Naive thymus-derived CD4-positive, alpha-beta T cell (primary cell): ENCODE measurements around the gene P2RY10. TPM values are rescaled to one million over a fixed set of nuclear protein-coding genes. Genes with fewer than 3 reads are reported as not detected.

Experiments
- ATAC-seq: fragments of 150-1000 bp; cut with Tn5 transposase; 2 replicates; pipeline ENCODE4 v1.10.0; 2021; ENCODE audit warnings: mild to moderate bottlenecking, moderate library complexity
- CTCF ChIA-PET: fragments of 350-600 bp; sonication (Branson Sonifier 250); formaldehyde crosslinking; loops from one replicate; lab custom pipeline; 2021; ENCODE audit warnings: antibody characterized with exemption; lab: Charles Lee
- POLR2A ChIA-PET: fragments of 350-600 bp; sonication (Branson Sonifier 250); formaldehyde crosslinking; loops from one replicate; lab custom pipeline; 2021; ENCODE audit warnings: antibody characterized with exemption, inconsistent platforms; lab: Charles Lee
- DNase-seq, 9 donors: peaks; one replicate each; pipeline versions ENCODE4 v3.0.0 to v3.0.0-alpha.2; 2020 to 2022; ENCODE audit warnings: mixed read lengths in 1 of 9
- H3K27ac ChIP-seq: one replicate; pipeline ENCODE4 v1.7.0; 2013; ENCODE audit warnings: mild to moderate bottlenecking, low read depth, low read length, moderate library complexity
- H3K27me3 ChIP-seq, 2 donors: one replicate each; pipeline ENCODE4 v1.7.0; 2013; ENCODE audit warnings: low read length in 2 of 2, mild to moderate bottlenecking in 2 of 2, moderate library complexity in 2 of 2; ENCODE audit not compliant: control insufficient read depth in 2 of 2, insufficient read depth in 2 of 2
- H3K36me3 ChIP-seq, 3 experiments: 1 replicate in 2 of 3; 2 replicates in 1 of 3; pipeline ENCODE4 v1.7.0; 2013; ENCODE audit warnings: low read length in 3 of 3, mild to moderate bottlenecking in 3 of 3, moderate library complexity in 1 of 3; ENCODE audit not compliant: insufficient read depth in 3 of 3, control insufficient read depth in 2 of 3
- H3K4me1 ChIP-seq, 2 donors: one replicate each; pipeline ENCODE4 v1.7.0; 2013; ENCODE audit warnings: low read length in 2 of 2, mild to moderate bottlenecking in 2 of 2, moderate library complexity in 1 of 2; ENCODE audit not compliant: control insufficient read depth in 2 of 2, insufficient read depth in 2 of 2
- H3K4me3 ChIP-seq: 2 replicates; pipeline ENCODE4 v1.7.0; 2013; ENCODE audit warnings: mild to moderate bottlenecking, low read length
- H3K9me3 ChIP-seq, 3 experiments: 1 replicate in 2 of 3; 2 replicates in 1 of 3; pipeline ENCODE4 v1.7.0; 2013; ENCODE audit warnings: low read length in 3 of 3; ENCODE audit not compliant: control insufficient read depth in 2 of 3
- H3K27ac Mint-ChIP-seq, 9 donors: one replicate each; pipeline ENCODE4 v1.8.0; 2020 to 2022; ENCODE audit warnings: mixed read lengths in 9 of 9, mild to moderate bottlenecking in 8 of 9, moderate library complexity in 5 of 9, inconsistent platforms in 2 of 9
- H3K27me3 Mint-ChIP-seq, 5 donors: one replicate each; pipeline ENCODE4 v1.8.0; 2021 to 2022; ENCODE audit warnings: mixed read lengths in 5 of 5, mild to moderate bottlenecking in 1 of 5
- H3K36me3 Mint-ChIP-seq, 5 donors: one replicate each; pipeline ENCODE4 v1.8.0; 2020 to 2022; ENCODE audit warnings: mixed read lengths in 5 of 5, mild to moderate bottlenecking in 3 of 5, inconsistent platforms in 1 of 5
- H3K4me1 Mint-ChIP-seq, 7 donors: one replicate each; pipeline ENCODE4 v1.8.0; 2020 to 2022; ENCODE audit warnings: mixed read lengths in 7 of 7, mild to moderate bottlenecking in 3 of 7, inconsistent platforms in 1 of 7
- H3K4me3 Mint-ChIP-seq, 10 donors: one replicate each; pipeline ENCODE4 v1.8.0; 2020 to 2022; ENCODE audit warnings: mild to moderate bottlenecking in 10 of 10, mixed read lengths in 10 of 10, moderate library complexity in 6 of 10, inconsistent platforms in 2 of 10
- H3K9me3 Mint-ChIP-seq, 11 donors: one replicate each; pipeline ENCODE4 v1.8.0; 2020 to 2022; ENCODE audit warnings: mixed read lengths in 11 of 11, mild to moderate bottlenecking in 4 of 11, inconsistent platforms in 1 of 11, moderate library complexity in 1 of 11
- intact Hi-C, 2 donors: fragments of 100-400 bp; cut with micrococcal nuclease; formaldehyde crosslinking; loops; one replicate each; pipeline ENCODE4 v1.15.1; 2023
- polyA plus RNA-seq, 2 donors: library from polyadenylated mRNA; unstranded; fragments of 300-500 nt; fragmentation: Illumina TruSeq; gene quantifications; one replicate each; pipeline ENCODE4 v1.2.3, GENCODE V29; 2021
- total RNA-seq, 6 experiments: library from RNA in 5 of 6; stranded (reverse) in 5 of 6; gene quantifications; 1 replicate in 5 of 6; 2 replicates in 1 of 6; pipeline ENCODE4 v1.2.3 and lab custom pipeline; 2021 to 2026

The P2RY10 gene
- total and polyA plus RNA-seq, 7 experiments from 2014 or later = 47.6 to 98.5 (median 63.6) TPM

DNA sequence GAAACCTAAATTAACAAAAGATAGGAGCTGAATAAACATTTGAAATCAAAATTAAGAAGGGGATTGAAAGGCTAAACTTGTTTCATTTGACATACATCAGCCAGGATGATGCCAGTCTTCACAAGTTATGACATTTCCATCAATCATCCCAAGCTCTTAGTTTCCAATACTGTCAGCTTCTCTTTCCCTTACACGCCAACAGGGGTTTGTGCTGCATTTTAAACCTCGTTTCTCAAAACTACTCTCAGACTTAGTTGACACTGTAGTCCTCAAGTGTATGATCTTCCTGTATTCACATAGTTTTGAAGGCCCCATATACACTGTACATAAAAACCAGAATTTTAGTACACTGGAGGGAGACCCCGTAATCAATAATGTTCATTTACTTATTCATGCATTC, 840 bp upstream of the P2RY10 start:
- H3K4me1 Mint-ChIP-seq = peaks cover 8 to 52% (median 41%) of the 10 kb centered on the region in 7 donors
- Histone ChIP-seq H3K9me3 (no peaks in the 10 kb centered on the region), H3K4me3 (no peak overlapping the region), H3K27ac (peak overlapping the region; percentile 86), H3K36me3 (no peaks in the 10 kb centered on the region), H3K4me1 (peaks cover 6 to 12% of the 10 kb centered on the region in 2 donors), H3K27me3 (no peaks in the 10 kb centered on the region)
- peak overlapping the region; percentile 3 to 99 (median 88) for H3K4me3 Mint-ChIP-seq
- no peaks in the 10 kb centered on the region for H3K27me3 Mint-ChIP-seq
- ChIA-PET CTCF (no interaction called here), POLR2A (interaction anchor here (0.6 to 2.9 kb wide), 4 partner anchors 136 to 526 kb away, joined by 3 to 18 read pairs (median 4); no protein-coding TSS in a partner anchor)
- DNase-seq = peak in 1 of 9 donors; percentile 30
- no peak for ATAC-seq
- intact Hi-C loops = loop anchor here (2.0 to 10.0 kb wide), 9 partner anchors 202 to 840 kb away; partner anchors contain the start of genes PGK1 (in 2 of the 2) and ITM2A (in 1 of the 2)
- H3K9me3 Mint-ChIP-seq = peaks cover 0 to 5% (median 0%) of the 10 kb centered on the region in 11 donors
- H3K36me3 Mint-ChIP-seq = peaks cover 0 to 28% (median 0%) of the 10 kb centered on the region in 5 donors
- peak overlapping the region; percentile 94 to 99 (median 98) for H3K27ac Mint-ChIP-seq

DNA sequence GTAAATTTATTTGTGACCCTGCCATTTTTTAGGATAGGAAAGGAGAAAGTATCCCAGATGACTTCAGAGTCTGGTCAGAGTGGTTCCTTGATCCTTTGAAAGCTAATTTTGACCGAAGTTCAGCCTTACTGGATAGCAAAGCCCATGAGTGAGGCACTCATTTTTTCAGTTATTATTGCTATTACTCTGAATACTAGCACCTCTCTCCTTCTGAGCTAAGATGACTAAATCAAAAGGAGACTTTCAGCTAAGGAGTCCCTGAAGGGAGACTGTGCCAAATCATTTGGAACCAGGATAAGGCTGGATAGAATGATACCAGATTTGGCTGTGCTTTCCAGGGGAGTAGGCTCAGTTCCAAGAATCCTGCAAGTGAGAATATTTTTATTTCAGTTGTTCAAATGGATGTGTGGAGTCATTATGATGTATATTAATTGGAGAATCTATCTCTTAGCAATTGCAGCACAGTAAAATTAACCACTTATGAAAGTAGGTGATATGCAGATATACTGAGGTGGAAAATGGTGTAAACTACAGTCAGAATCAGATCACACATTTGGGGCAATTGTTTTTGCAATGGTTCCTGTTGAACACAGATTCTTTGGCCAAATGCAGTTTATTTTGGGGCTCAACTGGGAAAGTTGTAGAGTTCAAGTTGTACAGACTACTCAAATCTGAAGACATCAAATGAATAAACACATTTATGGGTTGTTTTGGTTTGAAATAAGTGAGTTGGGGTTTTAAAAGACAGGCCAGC, 1.2 kb downstream of the P2RY10 start:
- intact Hi-C loops = loop anchor here (5.0 to 10.0 kb wide), 6 partner anchors 59 to 1049 kb away; partner anchors contain the start of genes COX7B (in 1 of the 2), CYSLTR1 (in 1 of the 2), MAGT1 (in 1 of the 2) and PGK1 (in 1 of the 2)
- DNase-seq = no peak
- no peaks in the 10 kb centered on the region for H3K27me3 Mint-ChIP-seq
- Histone ChIP-seq H3K4me3 (peak overlapping the region; percentile 81), H3K27me3 (no peaks in the 10 kb centered on the region), H3K9me3 (no peaks in the 10 kb centered on the region), H3K27ac (peak overlapping the region; percentile 86), H3K4me1 (peaks cover 11 to 26% of the 10 kb centered on the region in 2 donors), H3K36me3 (no peaks in the 10 kb centered on the region)
- peak overlapping the region; percentile 94 to 99 (median 98) for H3K27ac Mint-ChIP-seq
- no peak for ATAC-seq
- ChIA-PET POLR2A (interaction anchor here (0.6 to 2.9 kb wide), 7 partner anchors 12 to 842 kb away, joined by 3 to 18 read pairs (median 5); no protein-coding TSS in a partner anchor), CTCF (interaction anchor here (0.7 kb wide), 1 partner anchor 388 kb away, joined by 3 read pairs; no protein-coding TSS in a partner anchor)
- peaks cover 0 to 2% (median 0%) of the 10 kb centered on the region in 11 donors for H3K9me3 Mint-ChIP-seq
- peak overlapping the region; percentile 86 to 99 (median 92) for H3K4me3 Mint-ChIP-seq
- peaks cover 0 to 38% (median 2%) of the 10 kb centered on the region in 5 donors for H3K36me3 Mint-ChIP-seq
- peaks cover 15 to 69% (median 58%) of the 10 kb centered on the region in 7 donors for H3K4me1 Mint-ChIP-seq

DNA sequence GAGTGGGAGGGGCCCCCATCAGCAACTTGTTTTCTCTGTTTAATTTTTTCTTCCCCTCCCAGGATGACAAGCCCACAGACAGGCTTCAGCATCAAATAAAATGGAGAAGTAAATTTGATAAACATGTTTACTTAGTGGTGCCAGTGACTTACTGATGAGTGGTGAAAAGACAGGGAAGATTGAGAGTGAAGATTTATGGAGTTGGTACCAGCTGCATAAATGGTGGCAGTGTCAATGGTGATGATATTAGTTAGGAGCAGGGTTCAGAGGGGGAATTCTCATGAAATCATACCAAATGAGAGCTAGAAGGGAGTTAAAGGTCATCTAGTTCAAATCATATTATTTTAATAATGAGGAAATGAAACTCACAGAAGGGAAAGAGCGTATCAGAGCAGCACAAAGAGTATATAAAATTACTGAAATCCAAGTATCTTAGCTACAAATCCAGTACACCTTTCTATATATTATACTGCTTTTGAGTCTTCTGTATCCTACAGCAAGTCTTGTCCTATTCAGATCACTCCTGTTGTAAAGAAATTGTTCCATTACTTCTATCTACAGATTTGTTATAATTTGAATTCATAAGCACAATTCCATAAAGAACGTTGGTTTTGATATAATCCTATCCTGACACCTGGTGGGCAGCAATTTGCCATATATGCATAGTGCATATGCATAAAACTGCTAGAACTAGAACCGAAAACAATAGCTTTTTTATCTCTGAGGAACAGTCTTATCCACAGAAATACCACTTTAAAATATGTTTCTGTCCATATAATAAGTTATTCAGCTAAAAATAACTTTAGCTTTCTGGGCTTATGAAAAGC, 5.0 kb downstream of the P2RY10 start:
- ChIA-PET POLR2A (interaction anchor here (0.7 to 0.9 kb wide), 3 partner anchors 9 to 17 kb away, joined by 3 to 4 read pairs (median 4); no protein-coding TSS in a partner anchor), CTCF (interaction anchor here (0.6 to 1.3 kb wide), 3 partner anchors 62 to 500 kb away, joined by 3 to 5 read pairs (median 4); no protein-coding TSS in a partner anchor)
- Mint-ChIP-seq H3K36me3 (peaks cover 18 to 57% (median 29%) of the 10 kb centered on the region in 5 donors), H3K9me3 (no peaks in the 10 kb centered on the region), H3K4me1 (peaks cover 31 to 66% (median 64%) of the 10 kb centered on the region in 7 donors), H3K4me3 (peak overlapping the region in 9 of 10 donors; percentile 86 to 99 (median 92)), H3K27me3 (no peaks in the 10 kb centered on the region), H3K27ac (peak overlapping the region; percentile 71 to 99 (median 94))
- DNase-seq (no peak), ATAC-seq (no peak)
- peaks cover 0 to 9% (median 3%) of the 10 kb centered on the region in 3 experiments for H3K36me3 ChIP-seq
- intact Hi-C loops = loop anchor here in 1 of 2 donors (10.0 kb wide), 1 partner anchor 55 kb away; no protein-coding TSS in a partner anchor
- no peaks in the 10 kb centered on the region for H3K27me3 ChIP-seq
- H3K4me3 ChIP-seq = peak overlapping the region; percentile 49
- H3K4me1 ChIP-seq = peaks cover 8 to 26% of the 10 kb centered on the region in 2 donors
- no peaks in the 10 kb centered on the region for H3K9me3 ChIP-seq
- H3K27ac ChIP-seq = peak overlapping the region; percentile 25

DNA sequence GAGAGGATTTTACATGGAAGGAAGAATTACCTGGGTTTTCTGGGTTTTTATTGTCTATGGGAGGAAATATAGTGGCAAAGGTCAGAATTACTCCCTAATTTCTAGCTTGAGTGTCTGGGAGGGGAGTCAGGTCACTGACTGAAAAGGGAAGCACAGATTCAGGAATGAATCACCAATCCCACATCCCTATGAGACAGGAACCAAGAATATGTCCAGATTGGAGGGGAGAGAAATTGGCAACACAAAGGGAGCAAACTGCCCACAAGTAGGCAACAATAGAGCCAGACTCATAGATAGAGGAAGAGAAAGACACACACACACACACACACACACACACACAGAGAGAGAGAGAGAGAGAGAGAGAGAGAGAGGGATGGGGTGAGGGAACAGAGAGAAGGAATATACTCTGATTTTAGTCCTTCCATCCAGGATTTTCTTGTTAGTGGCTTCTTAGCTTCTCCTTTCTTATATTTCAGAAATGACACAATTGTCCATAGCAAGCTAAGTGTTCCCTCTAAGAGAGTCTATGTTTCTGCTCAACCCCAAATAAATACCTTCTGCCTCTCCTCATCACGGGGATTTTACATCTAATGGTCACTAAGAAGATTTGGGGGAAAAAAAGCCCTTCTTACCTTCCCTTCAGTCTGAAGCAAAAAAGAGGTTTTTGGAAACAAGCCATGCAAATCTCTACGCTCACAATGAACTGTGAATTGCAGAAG, 12.0 kb downstream of the P2RY10 start:
- DNase-seq (no peak), ATAC-seq (no peak)
- Histone ChIP-seq H3K27ac (peak overlapping the region; percentile 51), H3K27me3 (no peaks in the 10 kb centered on the region), H3K4me3 (no peak overlapping the region), H3K9me3 (peaks cover 0 to 5% (median 0%) of the 10 kb centered on the region in 3 experiments), H3K4me1 (peaks cover 34 to 35% of the 10 kb centered on the region in 2 donors), H3K36me3 (peaks cover 3 to 32% (median 5%) of the 10 kb centered on the region in 3 experiments)
- peaks cover 36 to 87% (median 67%) of the 10 kb centered on the region in 7 donors for H3K4me1 Mint-ChIP-seq
- peaks cover 0 to 17% (median 2%) of the 10 kb centered on the region in 11 donors for H3K9me3 Mint-ChIP-seq
- ChIA-PET POLR2A (interaction anchor here (0.8 to 1.1 kb wide), 2 partner anchors 187 to 409 kb away, joined by 3 read pairs; partner anchors contain the start of gene GPR174), CTCF (no interaction called here)
- peaks cover 18 to 70% (median 47%) of the 10 kb centered on the region in 5 donors for H3K36me3 Mint-ChIP-seq
- intact Hi-C loops = loop anchor here in 1 of 2 donors (5.0 to 10.0 kb wide), 2 partner anchors 35 to 48 kb away; no protein-coding TSS in a partner anchor
- peak overlapping the region in 9 of 10 donors; percentile 6 to 59 (median 39) for H3K4me3 Mint-ChIP-seq
- peak overlapping the region; percentile 66 to 97 (median 88) for H3K27ac Mint-ChIP-seq
- no peaks in the 10 kb centered on the region for H3K27me3 Mint-ChIP-seq

DNA sequence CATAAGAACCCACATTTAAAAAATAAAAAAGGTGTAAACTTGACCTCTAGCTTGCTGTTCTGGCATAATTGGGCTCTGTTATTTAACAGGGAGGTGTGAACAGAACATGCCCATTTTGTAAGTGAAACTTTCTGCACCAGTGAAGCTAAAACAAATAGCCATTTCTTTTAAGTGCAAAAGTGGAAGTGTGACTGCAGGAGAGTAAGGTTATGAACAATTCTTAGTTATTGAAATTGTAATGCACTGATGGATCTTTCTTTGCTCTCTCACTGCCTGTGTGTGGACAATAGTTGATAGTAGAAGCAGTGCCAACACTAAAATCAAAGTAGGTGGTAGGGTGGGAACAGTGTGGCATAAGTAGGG, 12.6 kb downstream of the P2RY10 start:
- H3K27ac ChIP-seq = peak overlapping the region; percentile 51
- ATAC-seq (peak; percentile 26), DNase-seq (no peak)
- peaks cover 34 to 35% of the 10 kb centered on the region in 2 donors for H3K4me1 ChIP-seq
- no peaks in the 10 kb centered on the region for H3K27me3 ChIP-seq
- Mint-ChIP-seq H3K4me1 (peaks cover 31 to 84% (median 64%) of the 10 kb centered on the region in 7 donors), H3K4me3 (peak overlapping the region in 7 of 10 donors; percentile 5 to 49 (median 32)), H3K27me3 (no peaks in the 10 kb centered on the region), H3K36me3 (peaks cover 13 to 67% (median 43%) of the 10 kb centered on the region in 5 donors), H3K9me3 (peaks cover 0 to 17% (median 2%) of the 10 kb centered on the region in 11 donors), H3K27ac (peak overlapping the region; percentile 61 to 97 (median 88))
- peaks cover 3 to 30% (median 5%) of the 10 kb centered on the region in 3 experiments for H3K36me3 ChIP-seq
- peaks cover 0 to 5% (median 0%) of the 10 kb centered on the region in 3 experiments for H3K9me3 ChIP-seq
- ChIA-PET CTCF (interaction anchor here (1.2 kb wide), 1 partner anchor 124 kb away, joined by 5 read pairs; no protein-coding TSS in a partner anchor), POLR2A (interaction anchor here (0.8 to 1.1 kb wide), 2 partner anchors 186 to 409 kb away, joined by 3 read pairs; partner anchors contain the start of gene GPR174)
- intact Hi-C loops = loop anchor here in 1 of 2 donors (1.0 to 10.0 kb wide), 3 partner anchors 12 to 47 kb away; partner anchors contain the start of gene P2RY10
- H3K4me3 ChIP-seq = no peak overlapping the region
